ENCODE results near the gene GRIN2A.
A peak's percentile ranks its signal among the peaks of the same experiment; 100 is the strongest.

Gene GRIN2A

DNA sequence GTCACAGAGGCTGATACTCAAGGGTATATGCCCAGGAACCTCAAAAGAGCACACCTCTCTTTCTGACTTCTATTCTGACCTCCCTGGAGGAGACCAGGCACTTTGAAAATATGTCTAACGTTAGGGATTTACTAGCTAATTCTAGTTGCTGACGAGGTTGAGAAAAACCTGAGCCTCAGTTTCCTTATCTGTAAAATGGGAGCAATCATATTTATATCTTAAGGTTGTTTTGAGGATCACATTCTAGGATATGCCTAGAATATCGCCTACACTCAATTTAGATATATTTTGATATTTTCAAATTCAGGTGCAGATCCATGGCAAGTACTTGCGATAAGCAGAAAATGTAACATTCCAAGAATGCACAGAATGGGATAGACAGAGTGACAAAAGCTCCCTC lies 425.8 kb downstream of the GRIN2A start:
- DNase-seq: no peak

DNA sequence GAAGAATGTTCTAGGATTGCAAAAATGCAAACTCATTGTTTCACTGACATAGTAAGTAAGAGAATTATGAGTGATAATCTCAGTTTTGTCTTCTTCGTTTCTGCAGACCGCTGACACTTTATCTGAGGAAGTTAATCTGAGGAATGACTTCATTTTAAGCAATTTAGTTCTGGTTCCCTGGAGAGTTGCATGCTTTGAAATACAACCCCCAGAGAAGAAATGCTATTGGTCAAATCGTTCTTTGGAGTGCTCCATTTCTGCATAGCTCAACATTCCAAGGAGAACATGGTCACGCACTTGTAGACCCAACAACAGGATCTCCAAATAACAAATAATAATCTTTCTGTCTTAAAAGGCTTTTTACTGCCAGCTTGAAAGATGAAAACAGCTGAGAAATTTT lies 427.1 kb downstream of the GRIN2A start:
- peak; percentile 28 for DNase-seq

DNA sequence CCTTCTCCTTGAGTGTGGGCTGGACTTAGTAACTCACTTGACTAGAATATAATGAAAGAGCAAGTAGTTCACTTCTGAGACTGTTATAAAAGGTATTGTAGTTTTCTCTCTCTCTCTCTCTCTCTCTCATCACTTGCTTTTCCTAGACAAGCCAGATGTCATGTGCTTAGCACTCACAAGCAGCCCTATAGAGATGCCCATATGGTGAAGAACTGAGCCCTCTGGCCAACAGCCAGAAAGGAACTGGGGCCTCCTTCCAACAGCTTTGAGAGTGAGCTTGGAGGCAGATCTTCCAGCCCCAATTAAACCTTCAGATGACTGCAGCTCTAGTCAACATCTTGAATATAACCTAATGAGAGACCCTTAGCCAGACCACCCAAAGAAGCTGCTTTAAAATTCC lies 440.5 kb downstream of the GRIN2A start:
- DNase-seq: no peak

DNA sequence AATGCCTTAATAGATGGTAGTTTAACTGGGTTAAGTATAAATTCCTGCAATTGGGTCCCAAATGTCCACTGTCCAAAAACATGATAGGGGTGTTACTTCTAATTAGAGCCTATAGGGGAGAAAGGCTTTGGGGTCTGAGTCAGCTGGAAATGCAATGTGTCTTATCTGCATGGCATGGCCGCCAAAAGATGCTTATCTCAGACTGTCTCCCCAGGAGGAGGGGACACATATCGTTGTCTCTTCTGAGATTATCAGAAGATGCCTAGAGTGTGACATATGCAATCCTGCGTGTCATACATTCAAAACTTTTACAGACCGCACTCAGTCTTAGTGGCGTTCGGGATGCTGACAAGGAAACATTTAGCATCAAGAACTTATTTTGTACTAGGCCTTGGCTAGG lies 442.9 kb downstream of the GRIN2A start:
- no peak for DNase-seq

DNA sequence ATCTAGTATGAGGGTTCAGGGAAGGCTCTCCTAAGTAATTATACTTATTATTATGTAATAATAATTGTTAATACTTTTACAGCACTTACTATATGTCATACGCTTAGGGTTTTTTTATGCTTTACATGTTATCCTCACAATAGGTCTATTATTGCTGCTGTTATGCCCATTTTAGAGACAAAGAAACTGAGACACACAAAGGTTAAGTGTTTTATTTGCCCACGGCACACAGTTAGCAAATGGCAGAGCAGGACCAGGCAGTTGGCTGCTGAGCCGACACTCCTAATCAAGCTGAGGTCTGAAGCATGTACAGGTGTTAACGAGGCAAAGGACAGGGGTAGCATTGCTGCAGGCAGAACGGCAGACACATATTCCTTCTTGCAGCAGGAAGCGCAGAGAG lies 443.5 kb downstream of the GRIN2A start:
- no peak for DNase-seq

DNA sequence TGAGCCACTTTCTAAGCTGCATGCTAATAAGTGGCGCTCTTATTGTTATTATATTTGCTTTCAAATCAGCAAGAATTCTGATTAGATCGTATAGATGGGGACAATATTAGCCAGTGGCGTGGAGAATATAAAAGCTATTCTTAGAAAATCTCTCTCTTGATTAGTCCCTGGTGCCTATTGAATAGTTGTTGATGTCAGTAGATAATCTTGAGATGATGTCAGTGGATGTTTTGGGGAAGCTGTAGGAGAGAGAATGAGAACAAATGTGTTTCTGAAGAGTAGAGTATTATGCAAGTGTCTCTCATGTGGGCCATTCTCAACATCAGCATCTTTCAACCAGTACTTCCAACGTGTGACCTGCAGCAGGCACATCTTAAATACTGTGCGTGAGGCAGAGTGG lies 445.7 kb downstream of the GRIN2A start:
- no peak for DNase-seq

DNA sequence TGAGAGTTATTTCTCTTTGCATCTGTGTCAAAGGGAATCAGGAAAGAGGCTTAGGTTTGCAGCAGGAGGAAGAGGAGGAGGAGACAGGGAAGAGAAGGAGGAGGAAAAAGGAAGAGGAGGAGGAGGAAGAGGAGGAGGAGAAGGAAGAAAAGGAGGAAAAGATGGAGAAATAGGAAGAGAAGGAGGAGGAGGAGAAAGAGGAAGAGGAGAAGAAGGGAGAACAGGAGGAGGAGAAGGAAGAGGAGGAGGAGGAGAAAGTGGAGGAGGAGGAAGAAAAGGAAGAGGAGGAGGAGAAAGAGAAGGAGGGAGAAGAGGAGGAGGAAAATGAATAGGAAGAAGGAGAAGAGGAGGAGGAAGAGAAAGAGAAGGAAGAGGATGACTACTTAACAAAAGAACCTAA lies 459.1 kb downstream of the GRIN2A start:
- DNase-seq: no peak

DNA sequence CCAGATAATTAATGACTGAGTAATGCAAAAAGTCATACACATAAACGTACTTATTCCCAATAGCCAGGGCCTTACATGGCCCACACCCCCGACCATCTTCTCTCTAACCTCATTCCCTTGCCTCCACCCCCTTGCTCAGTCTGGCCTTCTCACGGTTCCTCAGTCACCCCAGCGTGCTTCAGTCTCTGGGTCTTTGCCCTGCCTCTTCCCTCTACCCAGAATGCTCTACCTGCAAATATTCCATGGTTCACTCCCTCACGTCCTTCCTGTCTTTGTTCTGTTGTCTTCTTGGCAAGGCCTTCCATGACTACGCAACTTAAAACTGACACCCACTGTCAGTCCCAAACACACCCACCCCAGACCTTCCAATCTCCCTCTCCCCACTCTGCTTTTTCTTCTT lies 468.3 kb downstream of the GRIN2A start:
- no peak for DNase-seq

DNA sequence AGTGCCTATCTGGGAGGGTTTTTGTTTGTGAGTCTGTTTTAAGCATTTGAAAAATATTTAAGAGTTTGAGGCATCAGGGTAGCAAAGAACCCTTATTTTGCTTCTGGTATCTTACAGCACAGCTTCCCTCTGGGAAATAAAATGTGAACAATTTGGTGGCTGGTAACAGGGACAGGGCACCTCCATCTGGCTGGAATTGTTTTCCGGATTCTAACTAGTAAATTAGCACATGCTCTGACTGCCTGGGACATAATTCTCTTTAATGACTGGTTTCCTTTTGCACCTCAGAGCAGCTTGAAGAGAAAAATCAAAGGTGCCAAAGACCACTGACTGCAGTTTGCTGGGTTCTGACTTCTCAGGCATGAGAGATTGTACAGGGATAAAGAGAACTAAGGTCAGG lies 469.1 kb downstream of the GRIN2A start:
- no peak for DNase-seq

DNA sequence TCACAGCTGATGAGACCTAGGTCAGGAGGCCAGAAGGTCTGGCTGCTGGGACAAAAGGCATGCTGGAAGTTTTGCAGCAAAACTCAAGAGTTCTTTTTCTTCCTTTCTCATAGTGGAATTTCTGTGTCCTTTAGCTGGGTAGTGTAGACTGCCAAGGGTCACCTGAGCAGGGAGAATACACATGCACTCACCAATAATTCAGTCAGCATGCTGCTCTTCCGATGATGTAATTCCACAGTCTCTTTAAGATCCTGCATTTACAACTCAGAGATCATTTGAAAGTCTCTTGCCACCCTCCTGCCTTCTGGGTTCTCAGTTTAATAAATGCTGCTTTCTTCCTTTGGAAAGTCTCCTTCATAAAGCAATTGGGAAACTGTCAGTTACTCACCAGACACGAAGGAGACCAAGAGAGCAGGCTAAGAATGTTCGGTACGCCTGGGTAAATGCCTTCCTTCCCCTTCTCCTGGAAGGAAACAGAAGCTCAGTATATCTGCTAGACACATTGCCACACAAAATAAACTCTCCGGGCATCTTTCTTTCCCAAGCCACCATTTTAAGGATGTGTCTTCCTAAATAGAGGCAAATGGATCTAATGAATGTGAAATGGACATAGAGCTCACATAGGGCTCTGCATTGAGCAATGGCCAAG lies 473.1 kb downstream of the GRIN2A start:
- DNase-seq: no peak

DNA sequence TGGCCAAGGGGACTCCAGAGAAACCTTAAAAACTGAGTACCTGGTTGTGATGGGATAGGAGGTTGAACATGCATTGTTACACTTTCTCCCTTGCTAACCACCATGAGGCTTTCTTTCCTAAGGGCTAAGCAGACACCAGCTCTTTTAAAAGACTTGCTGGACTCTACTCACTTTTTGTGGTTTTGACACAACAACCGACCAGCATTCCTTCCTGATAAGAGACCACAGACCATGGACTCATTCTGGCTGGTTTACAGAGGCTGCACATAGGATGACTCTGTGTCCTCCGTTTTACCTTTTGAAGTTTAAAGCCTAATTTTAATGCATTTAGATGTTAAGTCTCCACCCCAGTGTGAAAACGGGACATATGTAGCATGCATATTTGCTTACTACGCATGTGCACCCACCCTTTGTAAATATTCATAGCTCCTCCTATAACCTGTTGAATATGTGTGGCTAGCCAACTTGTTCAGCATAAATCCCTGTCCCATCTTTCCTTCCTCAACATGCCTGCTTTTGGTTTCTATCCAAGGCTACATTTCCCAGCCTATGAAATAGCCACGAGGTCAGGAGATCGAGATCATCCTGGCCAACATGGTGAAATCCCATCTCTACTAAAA lies 475.9 kb downstream of the GRIN2A start:
- DNase-seq: no peak

DNA sequence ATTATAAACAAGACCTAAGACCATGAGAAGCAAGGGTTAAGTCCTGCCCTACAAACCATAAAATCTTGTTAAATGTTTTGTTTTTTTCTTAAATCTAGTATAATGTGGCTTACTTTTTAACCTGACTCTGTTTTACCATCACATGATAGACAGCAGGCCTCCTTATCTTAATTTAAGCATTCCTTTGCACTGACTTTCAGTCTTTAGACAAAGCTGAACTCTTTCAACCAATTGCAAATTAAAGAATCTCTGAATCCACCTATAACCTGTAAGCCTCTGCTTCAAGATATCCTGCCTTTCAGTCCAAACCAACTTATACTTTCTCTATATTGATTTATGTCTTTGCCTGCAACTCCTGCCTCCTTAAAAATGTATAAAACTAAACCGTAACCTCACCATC lies 478.5 kb downstream of the GRIN2A start:
- no peak for DNase-seq

Data from fibroblast of skin of abdomen (primary cell).